C4-2B (cell line): ENCODE results near the gene IFNGR1.
A peak's percentile ranks its signal among the peaks of the same experiment; 100 is the strongest.

Source experiments
- H3K27ac ChIP-seq: fragments of 450-650 bp; 2 replicates; pipeline ENCODE4 v1.5.1; 2017
- CTCF ChIP-seq: fragments of 450-650 bp; conservative IDR thresholded peaks from 2 replicates; pipeline ENCODE4 v1.5.1; 2017; ENCODE audit warnings: mild to moderate bottlenecking
- ZFX ChIP-seq: fragments of 450-650 bp; IDR thresholded peaks from 2 replicates; pipeline ENCODE4 v1.6.1; 2017

IFNGR1 gene

GRCh38 chr6:137218917-137219663 is at the start of gene IFNGR1:
TSS of gene IFNGR1 (minus strand) at chr6:137219385. CDS start at chr6:137219327, 58 bp downstream.
- no peak for TF ChIP-seq ZFX
- no peak for TF ChIP-seq CTCF
- peak within 1 kb of the TSS; percentile 89 for H3K27ac ChIP-seq

GRCh38 chr6:137268911-137269310 is 49.7 kb upstream of the IFNGR1 start:
- no peak overlapping the region for H3K27ac ChIP-seq
- TF ChIP-seq ZFX = no peak
- TF ChIP-seq CTCF = no peak

GRCh38 chr6:137266309-137266586 is 47.1 kb upstream of the IFNGR1 start:
- H3K27ac ChIP-seq = no peak overlapping the region
- TF ChIP-seq CTCF = no peak
- no peak for TF ChIP-seq ZFX

- no peak for TF ChIP-seq ZFX
- no peak for TF ChIP-seq CTCF
- no peak overlapping the region for H3K27ac ChIP-seq
These were observed 46.5 kb upstream of the IFNGR1 start for GRCh38 chr6:137265561-137266308.

- H3K27ac ChIP-seq = no peak overlapping the region
- TF ChIP-seq ZFX = no peak
- no peak for TF ChIP-seq CTCF
These were observed 45.3 kb upstream of the IFNGR1 start for GRCh38 chr6:137264311-137265075.

GRCh38 chr6:137261761-137262160 is 42.6 kb upstream of the IFNGR1 start:
- H3K27ac ChIP-seq = no peak overlapping the region

More at GRCh38 chr6:137261761-137262160, 42.6 kb upstream of the IFNGR1 start:
- TF ChIP-seq ZFX (no peak), CTCF (no peak)
